ENCODE results near the gene GPR37L1. TPM values are rescaled to one million over a fixed set of nuclear protein-coding genes. Genes with fewer than 3 reads are reported as not detected.

Gene GPR37L1
- polyA plus RNA-seq, 1 experiment: not detected

GRCh38 chr1:202167708-202168415, 45.1 kb downstream of the GPR37L1 start:
- Histone ChIP-seq H3K9me3 (ENCODE audit: control insufficient read depth, insufficient read depth, low read length) (no peaks in the 10 kb centered on the region; the same call in 1 of the 2 replicates), H3K27me3 (ENCODE audit: control insufficient read depth, insufficient read depth, low read length) (peaks cover 28% of the 10 kb centered on the region), H3K27ac (ENCODE audit: low read depth, low read length) (no peak overlapping the region), H3K4me3 (ENCODE audit: low read depth, low read length) (no peak overlapping the region)
- DNase-seq (ENCODE audit: low read depth, low spot score): no peak
- ChIA-PET POLR2A (no interaction called here), CTCF (no interaction called here)
- TF ChIP-seq, protein P1, sequence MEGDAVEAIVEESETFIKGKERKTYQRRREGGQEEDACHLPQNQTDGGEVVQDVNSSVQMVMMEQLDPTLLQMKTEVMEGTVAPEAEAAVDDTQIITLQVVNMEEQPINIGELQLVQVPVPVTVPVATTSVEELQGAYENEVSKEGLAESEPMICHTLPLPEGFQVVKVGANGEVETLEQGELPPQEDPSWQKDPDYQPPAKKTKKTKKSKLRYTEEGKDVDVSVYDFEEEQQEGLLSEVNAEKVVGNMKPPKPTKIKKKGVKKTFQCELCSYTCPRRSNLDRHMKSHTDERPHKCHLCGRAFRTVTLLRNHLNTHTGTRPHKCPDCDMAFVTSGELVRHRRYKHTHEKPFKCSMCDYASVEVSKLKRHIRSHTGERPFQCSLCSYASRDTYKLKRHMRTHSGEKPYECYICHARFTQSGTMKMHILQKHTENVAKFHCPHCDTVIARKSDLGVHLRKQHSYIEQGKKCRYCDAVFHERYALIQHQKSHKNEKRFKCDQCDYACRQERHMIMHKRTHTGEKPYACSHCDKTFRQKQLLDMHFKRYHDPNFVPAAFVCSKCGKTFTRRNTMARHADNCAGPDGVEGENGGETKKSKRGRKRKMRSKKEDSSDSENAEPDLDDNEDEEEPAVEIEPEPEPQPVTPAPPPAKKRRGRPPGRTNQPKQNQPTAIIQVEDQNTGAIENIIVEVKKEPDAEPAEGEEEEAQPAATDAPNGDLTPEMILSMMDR (IDR thresholded peaks at IDR 0.05; ENCODE audit: low read depth, low read length): no peak

DNA sequence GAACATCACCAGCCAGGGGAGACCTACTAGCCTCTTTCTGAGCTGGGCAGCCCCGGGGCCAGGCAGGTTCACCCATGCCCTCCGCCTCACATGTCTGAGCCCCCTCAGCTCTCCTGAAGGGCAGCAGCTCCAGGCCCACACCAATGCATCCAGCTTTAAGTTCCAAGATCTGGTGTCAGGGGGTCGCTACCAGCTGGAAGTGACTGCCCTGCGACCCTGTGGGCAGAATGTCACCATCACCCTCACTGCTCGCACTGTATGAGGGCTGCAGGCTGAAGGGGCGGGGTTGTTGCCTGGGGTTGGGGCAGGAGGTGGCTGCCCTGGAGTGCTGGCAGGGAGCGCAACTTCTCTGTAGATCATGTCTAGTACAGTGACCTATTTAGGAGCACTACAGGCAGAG, 46.1 kb downstream of the GPR37L1 start:
- CTCF ChIA-PET: no interaction called here
- POLR2A ChIA-PET: no interaction called here

GRCh38 chr1:202170726-202171125, 48.0 kb downstream of the GPR37L1 start:
- Histone ChIP-seq H3K9me3 (ENCODE audit: control insufficient read depth, insufficient read depth, low read length) (no peaks in the 10 kb centered on the region; the same call in 1 of the 2 replicates), H3K27me3 (ENCODE audit: control insufficient read depth, insufficient read depth, low read length) (peaks cover 22% of the 10 kb centered on the region), H3K4me3 (ENCODE audit: low read depth, low read length) (no peak overlapping the region), H3K27ac (ENCODE audit: low read depth, low read length) (no peak overlapping the region)
- DNase-seq (ENCODE audit: low read depth, low spot score): no peak
- CTCF ChIA-PET: no interaction called here
- TF ChIP-seq, protein P1 (IDR thresholded peaks at IDR 0.05; ENCODE audit: low read depth, low read length): no peak
- POLR2A ChIA-PET: no interaction called here

More for the DNA sequence above, 46.1 kb downstream of the GPR37L1 start:
- TF ChIP-seq, protein P1 (IDR thresholded peaks at IDR 0.05; ENCODE audit: low read depth, low read length): no peak
- Histone ChIP-seq H3K27ac (ENCODE audit: low read depth, low read length) (no peak overlapping the region), H3K9me3 (ENCODE audit: control insufficient read depth, insufficient read depth, low read length) (no peaks in the 10 kb centered on the region; the same call in 1 of the 2 replicates), H3K27me3 (ENCODE audit: control insufficient read depth, insufficient read depth, low read length) (peaks cover 21% of the 10 kb centered on the region), H3K4me3 (ENCODE audit: low read depth, low read length) (no peak overlapping the region)
- no peak for DNase-seq (ENCODE audit: low read depth, low spot score)

DNA sequence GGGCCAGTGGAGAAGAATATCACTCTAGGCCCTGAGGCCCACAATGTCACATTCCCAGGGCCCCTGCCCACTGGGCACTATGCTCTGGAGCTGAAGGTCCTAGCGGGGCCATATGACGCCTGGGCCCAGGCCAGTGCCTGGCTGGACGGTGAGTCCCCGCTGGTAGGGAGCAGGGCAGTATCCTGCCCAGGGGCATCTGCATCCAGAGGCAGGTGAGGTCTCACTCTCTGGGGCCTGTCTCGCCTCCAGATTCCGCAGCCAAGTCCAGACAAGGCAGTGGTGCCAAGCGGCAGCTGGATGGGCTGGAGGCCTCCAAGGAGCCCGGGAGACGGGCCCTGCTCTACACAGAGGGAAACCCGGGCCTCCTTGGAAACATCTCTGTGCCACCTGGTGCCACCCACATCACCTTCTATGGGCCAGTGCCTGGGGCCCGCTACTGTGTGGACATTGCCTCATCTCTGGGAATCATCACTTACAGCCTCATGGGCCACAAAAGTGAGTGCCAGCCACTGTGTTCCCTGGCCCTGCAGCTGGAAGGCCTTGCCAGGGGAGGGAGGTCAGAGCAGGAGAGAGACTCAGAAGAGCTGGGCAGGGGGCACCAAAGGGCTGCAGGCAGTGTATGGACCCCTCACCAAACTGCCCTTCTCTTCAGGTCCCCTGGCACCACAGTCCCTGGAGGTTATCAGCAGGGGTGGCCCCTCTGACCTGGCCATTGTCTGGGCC, 48.7 kb downstream of the GPR37L1 start:
- no peak for DNase-seq (ENCODE audit: low read depth, low spot score)
- TF ChIP-seq, protein P1 (IDR thresholded peaks at IDR 0.05; ENCODE audit: low read depth, low read length): no peak
- ChIA-PET CTCF (no interaction called here), POLR2A (no interaction called here)
- Histone ChIP-seq H3K4me3 (ENCODE audit: low read depth, low read length) (no peak overlapping the region), H3K27ac (ENCODE audit: low read depth, low read length) (no peak overlapping the region), H3K27me3 (ENCODE audit: control insufficient read depth, insufficient read depth, low read length) (peaks cover 16% of the 10 kb centered on the region), H3K9me3 (ENCODE audit: control insufficient read depth, insufficient read depth, low read length) (no peaks in the 10 kb centered on the region)

DNA sequence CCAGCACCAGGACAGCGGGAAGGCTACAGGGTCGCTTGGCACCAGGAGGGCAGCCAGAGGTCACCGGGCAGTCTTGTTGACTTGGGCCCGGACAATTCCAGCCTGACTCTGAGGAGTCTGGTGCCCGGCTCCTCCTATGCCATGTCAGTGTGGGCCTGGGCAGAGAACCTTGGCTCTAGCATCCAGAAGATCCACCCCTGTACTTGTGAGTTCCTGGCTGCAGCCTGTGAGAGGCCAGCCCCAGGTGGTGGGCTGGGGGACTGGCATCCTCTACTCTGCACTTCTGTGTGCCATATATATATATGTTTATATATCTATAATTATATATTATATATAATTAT, 49.3 kb downstream of the GPR37L1 start:
- H3K27me3 ChIP-seq (ENCODE audit: control insufficient read depth, insufficient read depth, low read length): peaks cover 14% of the 10 kb centered on the region
- H3K9me3 ChIP-seq (ENCODE audit: control insufficient read depth, insufficient read depth, low read length): no peaks in the 10 kb centered on the region
- H3K27ac ChIP-seq (ENCODE audit: low read depth, low read length): no peak overlapping the region
- no peak overlapping the region for H3K4me3 ChIP-seq (ENCODE audit: low read depth, low read length)
- TF ChIP-seq, protein P1 (IDR thresholded peaks at IDR 0.05; ENCODE audit: low read depth, low read length): no peak
- CTCF ChIA-PET: no interaction called here
- POLR2A ChIA-PET: no interaction called here
- DNase-seq (ENCODE audit: low read depth, low spot score): no peak

Data from AG04450 (cell line).